ENCODE results near the gene PRDM12. TPM values are rescaled to one million over a fixed set of nuclear protein-coding genes. Genes with fewer than 3 reads are reported as not detected.

The PRDM12 gene
- total and polyA plus RNA-seq, 2 experiments from 2014 or later = 0.30 to 0.55 TPM

GRCh38 chr9:130634801-130635200 lies 29.6 kb upstream of the PRDM12 start:
- no peaks in the 10 kb centered on the region for H3K27me3 ChIP-seq
- peaks cover 7% of the 10 kb centered on the region for H3K4me1 ChIP-seq (ENCODE audit: low read depth)
- H3K36me3 ChIP-seq = peaks cover 46% of the 10 kb centered on the region
- DNase-seq (ENCODE audit: low read depth in 1 of 2, low spot score in 1 of 2) = no peak
- H3K9me3 ChIP-seq (ENCODE audit: low read depth) = no peaks in the 10 kb centered on the region
- no peak overlapping the region for H3K27ac ChIP-seq
- H3K4me3 ChIP-seq = no peak overlapping the region
- no peak for TF ChIP-seq CTCF (IDR thresholded peaks at IDR 0.05; ENCODE audit: low read depth, low read length)

GRCh38 chr9:130635306-130635705 lies 29.1 kb upstream of the PRDM12 start:
- Histone ChIP-seq H3K4me1 (ENCODE audit: low read depth) (peaks cover 7% of the 10 kb centered on the region), H3K36me3 (peaks cover 42% of the 10 kb centered on the region), H3K27ac (no peak overlapping the region), H3K9me3 (ENCODE audit: low read depth) (no peaks in the 10 kb centered on the region), H3K27me3 (no peaks in the 10 kb centered on the region), H3K4me3 (no peak overlapping the region)
- no peak for DNase-seq (ENCODE audit: low read depth in 1 of 2, low spot score in 1 of 2)
- TF ChIP-seq CTCF (IDR thresholded peaks at IDR 0.05; ENCODE audit: low read depth, low read length) = no peak

- TF ChIP-seq CTCF (IDR thresholded peaks at IDR 0.05; ENCODE audit: low read depth, low read length) = no peak
- no peaks in the 10 kb centered on the region for H3K27me3 ChIP-seq
- DNase-seq (ENCODE audit: low read depth in 1 of 2, low spot score in 1 of 2) = no peak
- peaks cover 7% of the 10 kb centered on the region for H3K4me1 ChIP-seq (ENCODE audit: low read depth)
- no peak overlapping the region for H3K27ac ChIP-seq
- H3K9me3 ChIP-seq (ENCODE audit: low read depth) = no peaks in the 10 kb centered on the region
- no peak overlapping the region for H3K4me3 ChIP-seq
- H3K36me3 ChIP-seq = peaks cover 35% of the 10 kb centered on the region
Observed at GRCh38 chr9:130635721-130636647, 28.4 kb upstream of the PRDM12 start.

- Histone ChIP-seq H3K9me3 (ENCODE audit: low read depth) (no peaks in the 10 kb centered on the region), H3K36me3 (peaks cover 29% of the 10 kb centered on the region), H3K4me3 (no peak overlapping the region), H3K27me3 (no peaks in the 10 kb centered on the region), H3K4me1 (ENCODE audit: low read depth) (peaks cover 7% of the 10 kb centered on the region), H3K27ac (no peak overlapping the region)
- no peak for DNase-seq (ENCODE audit: low read depth in 1 of 2, low spot score in 1 of 2)
- TF ChIP-seq CTCF (IDR thresholded peaks at IDR 0.05; ENCODE audit: low read depth, low read length) = no peak
Observed at GRCh38 chr9:130636648-130637020, 27.8 kb upstream of the PRDM12 start.

- Histone ChIP-seq H3K9me3 (ENCODE audit: low read depth) (no peaks in the 10 kb centered on the region), H3K27me3 (no peaks in the 10 kb centered on the region), H3K27ac (no peak overlapping the region), H3K4me3 (no peak overlapping the region), H3K4me1 (ENCODE audit: low read depth) (peaks cover 7% of the 10 kb centered on the region), H3K36me3 (peaks cover 18% of the 10 kb centered on the region)
- TF ChIP-seq CTCF (IDR thresholded peaks at IDR 0.05; ENCODE audit: low read depth, low read length) = no peak
- peak in 1 of 2 donors; percentile 14 for DNase-seq (ENCODE audit: low read depth in 1 of 2, low spot score in 1 of 2)
Observed at GRCh38 chr9:130638284-130639123, 25.9 kb upstream of the PRDM12 start.

All from cardiac muscle cell (in vitro differentiated cells and primary cell).